Stimulated activated CD8-positive, alpha-beta memory T cell treated with anti-CD3 and anti-CD28 coated beads, Interleukin-4, amount 100 ng/mL, for 48 hours (primary cell): ENCODE data around the gene MCUB.

Experiments
- DNase-seq: peaks from one replicate; pipeline ENCODE4 v3.0.0-alpha.2; 2020

Gene MCUB

DNA sequence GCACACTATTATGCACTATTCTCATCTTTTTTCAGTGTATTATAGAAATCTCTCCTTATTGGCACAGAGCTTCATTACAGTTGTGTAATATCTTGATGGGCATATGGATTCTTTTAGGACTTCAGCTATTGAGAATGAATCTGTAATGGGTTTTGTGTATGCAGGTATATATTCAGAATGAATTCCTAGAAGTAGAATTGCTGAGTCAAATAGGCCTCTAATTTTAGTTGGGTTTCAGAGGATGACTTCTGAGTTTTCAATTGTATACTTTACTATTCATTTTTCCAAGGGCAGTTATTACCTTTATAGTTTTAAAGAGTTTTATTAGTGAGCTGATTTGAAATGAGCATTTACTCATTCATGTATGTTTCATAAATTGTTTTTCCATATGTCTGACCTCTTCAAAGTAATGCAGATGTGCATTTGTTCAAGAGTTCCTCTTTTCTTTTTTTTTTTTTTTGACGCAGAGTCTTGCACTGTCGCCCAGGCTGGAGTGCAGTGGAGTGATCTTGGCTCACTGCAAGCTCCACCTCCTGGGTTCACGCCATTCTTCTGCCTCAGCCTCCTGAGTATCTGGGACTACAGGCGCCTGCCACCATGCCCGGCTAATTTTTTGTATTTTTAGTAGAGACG, 123.7 kb downstream of the MCUB start:
- DNase-seq: no peak

DNA sequence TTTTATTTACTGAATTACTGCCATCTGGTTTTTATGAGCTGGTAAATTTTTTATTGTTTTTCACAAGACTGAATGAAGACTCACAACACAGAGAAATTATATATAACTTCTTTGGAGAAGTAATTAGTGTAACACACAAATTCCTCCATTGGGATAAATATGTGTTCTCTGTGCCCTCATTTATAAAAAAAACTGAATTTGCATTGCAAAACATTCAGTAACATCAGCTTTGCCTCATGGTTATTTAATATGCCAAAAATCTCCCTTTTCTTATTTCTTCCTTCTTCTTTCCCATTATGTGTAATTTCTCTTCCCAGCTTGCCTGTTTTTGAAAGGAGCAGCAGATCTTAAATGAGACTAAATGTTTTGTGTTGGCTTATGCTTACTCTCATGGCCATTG, 124.7 kb downstream of the MCUB start:
- no peak for DNase-seq

DNA sequence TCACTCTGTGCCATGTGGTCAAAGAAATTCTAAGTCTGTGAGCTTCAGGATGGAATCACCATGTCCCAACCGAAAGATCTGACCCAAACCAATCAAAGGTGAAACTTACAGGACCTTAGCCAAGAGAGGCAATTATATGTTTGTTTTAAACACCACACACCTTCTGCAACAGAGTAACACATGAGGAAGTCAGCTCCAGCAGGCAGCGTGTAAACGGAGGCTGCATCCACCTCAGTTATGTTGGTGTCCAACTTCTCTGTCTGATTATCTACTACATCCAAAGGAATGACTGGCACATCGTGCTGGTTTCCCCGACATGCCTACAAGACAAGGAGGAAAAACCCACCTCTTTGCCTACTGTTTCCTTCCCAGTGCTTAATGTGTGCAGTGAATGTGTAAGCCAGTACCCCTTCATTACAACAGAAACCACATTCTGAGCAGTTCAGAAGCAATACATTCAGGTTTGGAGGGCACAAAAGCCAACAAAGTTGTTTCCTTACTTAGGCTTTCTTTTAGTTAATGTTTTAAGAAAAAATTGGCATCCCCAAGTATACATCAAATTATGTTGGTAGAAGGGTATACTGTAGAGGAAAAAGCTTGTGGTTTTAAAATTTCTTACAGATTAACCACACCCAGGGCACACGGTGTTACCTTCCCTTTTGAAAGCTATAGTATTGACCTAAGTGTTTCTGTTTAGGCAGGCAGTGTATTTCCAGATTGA, 130.8 kb downstream of the MCUB start:
- no peak for DNase-seq

DNA sequence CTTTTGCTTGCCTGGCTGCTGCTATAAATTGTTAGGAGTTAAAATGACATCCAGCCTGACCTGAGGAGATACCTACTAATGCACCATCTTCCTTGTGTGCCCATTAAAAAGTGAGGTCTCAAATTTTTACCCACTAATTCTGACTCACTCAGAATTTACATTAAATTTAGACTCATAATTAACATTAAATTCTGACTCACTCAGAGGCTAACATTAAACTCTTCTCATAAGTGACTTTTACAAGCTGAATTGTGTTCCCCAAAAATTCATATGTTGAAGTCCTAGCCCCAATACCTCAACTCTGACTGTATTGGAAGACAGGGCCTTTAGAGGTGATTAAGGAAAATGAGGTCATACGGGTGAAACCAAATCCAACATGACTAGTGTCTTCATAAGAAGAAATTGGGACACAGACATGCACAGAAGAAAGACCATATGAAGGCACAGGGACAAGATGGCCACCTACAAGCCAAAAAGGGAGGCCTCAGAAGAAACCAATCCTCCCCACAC, 131.4 kb downstream of the MCUB start:
- DNase-seq: no peak

DNA sequence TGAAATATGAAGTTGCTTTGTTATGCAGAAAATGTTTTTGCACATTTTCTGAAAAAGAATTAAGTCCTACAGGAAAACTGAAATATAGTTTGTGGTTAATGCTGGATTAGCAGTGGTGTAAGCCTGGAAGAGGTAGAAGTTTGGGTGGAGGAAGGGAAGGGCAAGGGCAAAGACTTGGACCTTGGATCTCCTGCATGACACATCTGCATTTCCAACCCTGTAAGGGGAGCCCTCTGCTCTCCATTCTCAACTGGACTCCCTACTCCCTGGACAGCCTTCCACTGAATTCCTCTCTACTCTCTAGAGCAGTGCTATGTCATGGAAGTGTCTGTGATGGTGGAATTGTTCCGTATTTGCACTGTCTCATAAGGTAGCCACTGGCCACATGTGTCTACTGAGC, 138.6 kb downstream of the MCUB start:
- no peak for DNase-seq

DNA sequence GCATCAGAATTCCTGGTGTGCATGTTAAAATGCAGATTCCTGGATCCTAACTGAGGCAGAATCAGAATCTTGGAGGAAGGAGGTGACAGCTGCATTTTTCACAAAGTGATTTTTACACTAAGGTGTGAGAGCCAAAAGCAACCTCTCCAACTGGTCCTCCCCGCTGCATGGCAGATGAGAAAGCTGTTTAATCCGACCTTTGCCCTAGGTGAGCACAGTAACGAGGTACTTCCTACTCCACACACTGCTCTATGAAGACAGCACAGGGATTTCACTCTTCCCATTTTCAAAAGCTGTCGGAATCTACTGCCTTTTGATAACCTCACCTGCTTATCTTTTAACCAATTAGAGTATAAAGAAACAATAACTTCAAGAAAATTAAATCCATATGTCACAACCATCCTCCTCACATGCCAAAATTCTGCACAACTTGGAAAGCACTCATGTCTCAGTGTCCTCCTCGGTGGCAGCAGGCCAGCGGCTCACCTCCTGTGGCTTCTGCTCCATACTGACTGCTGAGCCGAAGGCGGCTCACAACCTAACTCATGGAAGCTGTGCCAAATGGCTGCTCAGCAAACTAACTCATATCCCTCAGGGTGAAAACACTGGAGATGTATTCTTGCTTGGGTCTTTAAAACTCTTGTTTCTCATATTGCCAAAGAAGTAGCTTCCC, 139.6 kb downstream of the MCUB start:
- no peak for DNase-seq

DNA sequence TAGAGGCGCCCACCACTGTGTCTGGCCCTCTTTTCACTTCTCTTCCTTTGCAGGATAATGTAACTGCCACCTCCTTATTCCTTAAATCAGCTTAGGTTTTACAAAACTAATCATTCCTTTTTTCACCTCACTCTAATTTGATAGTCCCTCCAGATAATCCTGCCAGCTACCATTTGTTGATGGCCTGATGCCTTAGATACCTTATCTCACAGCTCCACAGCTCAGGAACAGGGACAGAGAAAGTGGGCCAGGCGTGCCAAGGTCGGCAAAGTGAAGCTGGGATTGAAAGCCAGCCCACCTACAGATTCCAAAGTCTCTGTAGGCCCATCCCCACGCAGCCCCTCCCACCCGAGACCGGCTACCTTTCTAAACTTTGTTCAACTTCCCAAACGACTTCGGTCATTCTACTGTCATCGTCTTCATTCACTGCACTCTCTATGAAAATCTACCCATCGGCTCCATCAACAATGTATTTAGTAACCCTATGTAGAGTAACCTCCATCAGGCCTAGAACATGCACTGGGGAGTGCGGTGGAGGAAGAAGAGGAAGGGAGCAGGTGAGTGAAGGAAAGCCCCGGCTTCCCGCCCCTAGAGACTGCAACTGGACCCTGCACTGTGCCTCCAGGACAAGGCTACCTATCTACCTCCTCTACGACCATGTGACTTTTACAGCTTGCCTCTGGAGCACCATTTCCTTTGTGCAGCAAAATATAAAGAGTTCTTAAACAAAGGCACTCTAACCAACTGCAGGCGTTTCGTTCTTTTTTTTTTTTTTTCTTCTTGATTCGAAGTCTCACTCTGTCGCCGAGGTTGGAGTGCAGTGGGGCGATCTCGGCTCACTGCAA, 141.7 kb downstream of the MCUB start:
- no peak for DNase-seq

DNA sequence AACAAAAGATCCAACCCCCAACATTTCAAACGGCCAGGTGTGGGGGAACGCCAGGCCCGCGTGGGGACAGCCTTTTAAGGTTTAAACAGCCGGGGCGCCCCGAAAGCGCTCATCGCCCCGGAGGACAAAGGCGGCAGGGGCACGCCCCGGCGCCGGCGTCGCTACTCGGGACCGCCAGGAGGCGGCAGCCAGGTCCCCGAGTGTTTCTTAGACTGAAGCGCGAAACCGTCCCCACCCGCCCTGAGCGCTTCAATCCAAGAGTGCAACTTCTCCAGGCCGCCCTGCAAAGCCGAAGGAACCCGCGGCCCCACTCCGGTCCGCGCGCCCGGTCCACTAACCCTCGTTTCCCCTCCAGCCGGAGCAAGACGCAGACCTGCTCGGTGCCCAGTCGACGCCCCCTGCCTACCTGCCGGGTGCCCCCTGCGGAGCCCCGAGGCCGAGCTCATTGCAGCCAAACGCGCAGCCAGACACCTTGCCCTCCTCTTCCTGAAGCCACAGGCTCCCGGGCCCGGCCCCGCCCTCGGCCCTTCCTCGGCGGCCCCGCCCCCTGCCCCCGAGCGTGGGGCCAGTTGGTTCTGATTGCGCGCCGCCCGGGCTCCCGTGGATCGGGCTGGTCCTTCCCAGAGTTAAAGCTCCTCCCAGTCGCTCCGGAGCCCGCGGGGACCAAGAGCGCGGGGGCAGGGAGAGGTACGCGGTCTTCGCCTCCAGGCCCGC, 143.1 kb downstream of the MCUB start, which contains the start of gene CASP6:
Gene CASP6, minus strand, starts transcription at position 496 of the 714 bp plus-strand sequence. Its CDS starts 50 bp downstream, at position 446.
- DNase-seq: peak; percentile 76

DNA sequence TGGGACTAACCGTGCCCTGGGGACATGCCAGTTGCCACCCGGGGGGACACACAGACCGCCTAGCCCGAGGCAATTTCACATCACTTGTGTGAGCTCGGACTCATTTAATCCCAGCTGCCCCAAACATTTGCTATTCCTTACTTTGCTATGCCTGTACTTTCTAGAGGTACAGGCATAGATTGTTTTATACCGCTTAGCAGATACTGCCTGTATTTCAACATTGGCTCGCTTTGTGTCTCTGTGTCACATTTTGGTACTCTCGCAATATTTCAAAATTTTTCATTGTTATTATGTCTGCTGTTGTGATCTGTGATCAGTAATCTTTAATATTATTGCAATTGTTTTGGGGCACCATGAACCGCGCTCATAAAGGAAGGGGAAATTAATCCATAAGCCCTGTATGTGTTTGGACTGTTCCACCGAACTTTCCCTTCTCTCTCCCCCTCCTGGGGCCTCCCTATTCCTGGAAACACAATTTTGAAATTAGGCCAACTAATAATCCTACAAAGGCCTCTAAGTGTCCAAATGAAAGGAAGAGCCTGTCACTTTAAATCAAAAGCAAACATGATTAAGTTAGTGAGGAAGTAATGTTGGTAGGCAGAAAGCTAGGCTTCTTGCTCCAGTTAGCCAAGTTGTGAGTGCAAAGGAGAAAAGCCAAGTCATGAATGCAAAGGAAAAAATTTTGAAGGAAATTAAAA, 143.8 kb downstream of the MCUB start:
- DNase-seq: no peak

DNA sequence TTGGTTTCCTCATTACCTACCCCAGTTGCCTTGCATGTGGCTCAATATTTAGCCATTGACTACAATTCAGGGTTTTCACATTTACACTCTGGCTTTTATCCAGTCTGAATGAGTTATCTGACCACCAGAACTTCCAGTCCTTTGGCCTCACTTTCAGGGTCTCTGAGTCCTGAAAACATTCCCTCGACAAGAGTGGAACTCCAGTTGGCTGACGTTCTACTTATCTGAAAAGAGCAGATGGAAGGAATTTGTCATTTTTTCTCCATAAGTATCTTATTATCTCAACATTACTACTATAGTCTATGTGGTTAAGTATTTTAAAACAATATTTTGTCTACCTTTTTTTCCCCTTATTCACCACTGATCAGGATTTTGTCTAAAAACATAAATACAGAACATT, 148.4 kb downstream of the MCUB start:
- no peak for DNase-seq

DNA sequence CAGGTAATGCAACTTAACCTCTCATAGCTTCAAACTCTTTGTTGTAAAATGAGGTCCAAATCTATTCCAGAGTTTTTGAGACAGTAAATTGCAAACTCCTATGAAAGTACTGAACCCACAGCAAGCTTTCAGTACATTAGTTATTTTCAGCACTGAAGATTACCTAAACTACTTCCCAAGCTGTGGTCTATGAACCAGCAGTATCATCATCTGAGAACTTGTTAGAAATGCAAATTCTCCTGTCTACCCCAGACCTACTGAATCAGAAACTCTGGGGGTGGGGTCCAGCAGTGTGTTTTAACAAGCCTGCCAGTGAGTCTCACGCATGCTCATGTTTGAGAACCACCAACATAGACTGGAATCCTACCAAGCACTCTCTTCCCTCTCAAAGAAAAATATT, 148.9 kb downstream of the MCUB start:
- no peak for DNase-seq

DNA sequence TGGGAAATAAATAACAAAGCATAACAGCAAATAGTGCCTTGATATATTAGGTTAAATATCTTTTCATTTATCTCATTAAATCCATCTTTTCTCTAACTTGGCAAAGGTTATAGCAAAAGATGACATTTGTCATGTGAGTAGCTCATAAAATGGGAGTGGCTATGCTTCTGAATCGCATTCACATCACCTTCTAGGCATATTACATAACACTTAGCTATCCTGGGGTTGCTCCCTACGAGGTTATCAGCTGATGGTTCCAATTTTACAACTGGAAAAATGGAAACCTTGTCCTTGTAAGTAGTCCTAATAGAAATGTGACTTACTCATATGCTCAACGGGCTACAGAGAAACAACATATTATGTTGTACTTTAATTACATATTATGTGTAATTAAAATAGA, 153.5 kb downstream of the MCUB start:
- DNase-seq: no peak

DNA sequence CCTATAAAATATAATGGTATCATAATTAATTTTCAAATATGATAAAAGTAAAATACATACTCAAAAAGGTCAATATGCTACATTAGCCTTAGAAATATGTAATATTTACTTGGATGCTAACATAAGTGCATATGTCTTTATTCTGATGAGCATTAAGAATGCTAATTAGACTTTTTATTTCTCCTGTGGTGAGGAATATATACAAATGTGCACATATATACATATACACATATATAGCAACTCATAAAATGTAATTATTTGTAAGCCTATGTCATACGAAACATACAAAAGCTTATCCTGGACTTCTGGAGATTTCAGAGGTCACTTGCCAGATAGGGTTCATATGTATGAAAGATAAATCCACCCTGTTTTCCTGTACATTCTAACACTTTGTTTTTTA, 158.7 kb downstream of the MCUB start:
- DNase-seq: no peak

DNA sequence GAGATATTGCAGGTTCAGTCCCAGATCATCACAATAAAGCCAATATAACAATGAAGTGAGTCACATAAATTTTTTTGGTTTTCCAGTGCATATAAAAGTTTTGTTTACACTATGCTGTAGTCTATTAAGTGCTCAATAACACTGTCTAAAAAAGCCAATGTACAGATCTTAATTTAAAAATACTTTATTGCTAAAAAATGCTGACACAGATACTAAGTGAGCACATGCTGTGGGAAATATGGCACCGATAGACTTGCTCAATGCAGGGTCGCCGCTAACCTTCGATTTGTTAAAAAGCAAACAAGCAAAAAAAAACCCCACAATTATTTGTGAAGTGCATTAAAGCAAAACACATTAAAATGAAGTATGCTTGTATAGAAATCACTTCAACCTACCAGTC, 159.6 kb downstream of the MCUB start:
- no peak for DNase-seq

DNA sequence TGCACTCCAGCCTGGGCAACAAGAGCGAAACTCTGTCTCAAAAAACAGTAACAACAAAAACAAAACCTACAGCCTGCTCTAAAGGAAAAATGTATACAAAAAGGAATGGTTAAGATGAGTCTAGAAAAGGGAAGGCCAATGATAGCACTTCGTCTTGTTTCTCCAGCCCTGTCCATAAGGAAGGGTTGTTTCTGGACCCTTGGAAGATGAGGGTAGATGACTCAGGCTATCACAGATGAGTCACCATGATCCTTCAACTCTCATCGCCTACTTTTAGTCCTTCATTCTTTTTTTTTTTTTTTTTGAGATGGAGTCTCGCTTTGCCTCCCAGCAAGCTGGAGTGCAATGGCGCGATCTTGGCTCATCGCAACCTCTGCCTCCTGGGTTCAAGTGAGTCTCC, 161.0 kb downstream of the MCUB start:
- DNase-seq: no peak

DNA sequence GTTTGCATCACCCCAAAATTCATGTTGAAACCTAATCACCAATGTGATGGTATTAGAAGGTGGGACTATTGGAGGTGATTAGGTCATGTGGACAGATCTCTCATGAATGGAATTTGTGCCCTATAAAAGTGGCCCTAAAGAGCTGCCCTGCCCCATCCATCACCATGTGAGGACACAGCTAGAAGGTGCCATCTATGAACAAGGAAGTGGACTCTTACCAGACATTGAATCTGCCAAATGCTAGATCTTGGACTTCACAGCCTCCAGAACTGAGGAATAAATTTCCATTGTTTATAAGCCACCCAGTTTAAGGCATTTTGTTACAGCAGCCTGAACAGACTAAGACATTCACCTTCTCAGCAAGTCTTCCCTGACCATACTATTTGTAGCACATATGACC, 162.3 kb downstream of the MCUB start:
- no peak for DNase-seq

DNA sequence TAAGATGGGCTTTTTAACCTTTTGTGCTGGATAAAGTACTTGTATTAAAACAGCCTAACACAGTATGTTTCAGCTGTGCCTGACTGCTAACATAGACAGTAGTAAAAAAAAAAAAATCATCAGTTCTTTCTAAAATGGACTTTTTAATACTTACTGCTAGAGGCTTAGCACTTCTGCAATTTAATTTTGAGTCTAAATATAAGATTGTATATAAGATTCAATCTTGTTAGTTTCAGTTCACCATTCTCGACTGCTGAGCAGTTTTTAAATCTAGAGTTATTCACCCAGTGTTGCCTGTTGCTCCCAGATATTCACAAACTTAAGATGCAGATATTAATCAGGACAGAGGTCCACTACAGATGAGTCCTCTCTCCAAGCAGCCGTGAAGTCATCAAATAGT, 163.1 kb downstream of the MCUB start:
- no peak for DNase-seq

DNA sequence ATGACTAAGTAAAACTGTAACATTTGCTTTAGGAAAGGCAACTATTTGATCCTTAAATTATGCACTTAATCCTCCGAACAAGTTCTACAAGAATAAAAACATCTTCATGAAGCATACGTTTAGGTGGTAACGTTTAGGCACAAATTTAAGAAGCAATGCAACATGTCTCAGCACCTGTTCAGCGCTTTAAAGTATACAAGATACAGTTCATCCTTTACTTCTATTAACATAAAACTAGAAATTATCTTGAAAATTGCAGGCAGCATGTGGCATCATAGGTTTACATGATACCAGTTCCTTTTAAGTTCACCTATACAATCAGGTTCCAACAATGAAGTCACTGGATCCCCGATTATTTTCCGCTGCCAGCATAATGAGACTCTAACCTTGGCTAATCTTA, 168.3 kb downstream of the MCUB start:
- DNase-seq: no peak

DNA sequence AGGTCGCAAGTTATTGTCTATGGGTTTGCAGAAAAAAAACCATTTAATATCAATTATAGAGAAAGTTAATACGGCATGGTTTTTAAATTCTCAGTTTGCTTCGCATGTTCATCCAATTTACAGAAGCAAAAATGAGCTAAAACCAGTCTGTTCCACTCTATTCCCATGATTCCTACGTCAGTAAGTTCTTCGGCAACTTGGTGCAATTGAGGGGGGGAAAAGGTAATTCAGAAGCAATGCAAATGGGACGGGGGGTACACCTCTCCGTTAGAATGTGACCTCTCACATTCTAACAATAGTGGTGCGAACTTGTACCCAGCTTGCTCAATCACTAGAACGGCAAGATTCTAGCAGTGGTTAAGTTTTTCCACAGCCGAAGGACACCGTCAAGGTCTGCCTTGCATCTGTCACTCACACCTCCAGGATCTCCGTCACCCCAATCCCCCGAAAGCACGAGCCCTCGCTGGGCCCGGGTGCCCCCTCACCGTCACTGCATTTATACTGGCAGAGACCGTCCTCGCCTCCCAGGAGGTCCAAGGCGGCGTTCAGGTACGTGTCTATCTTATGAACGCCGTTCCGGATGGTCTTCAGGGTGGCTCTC, 169.2 kb downstream of the MCUB start:
- no peak for DNase-seq

DNA sequence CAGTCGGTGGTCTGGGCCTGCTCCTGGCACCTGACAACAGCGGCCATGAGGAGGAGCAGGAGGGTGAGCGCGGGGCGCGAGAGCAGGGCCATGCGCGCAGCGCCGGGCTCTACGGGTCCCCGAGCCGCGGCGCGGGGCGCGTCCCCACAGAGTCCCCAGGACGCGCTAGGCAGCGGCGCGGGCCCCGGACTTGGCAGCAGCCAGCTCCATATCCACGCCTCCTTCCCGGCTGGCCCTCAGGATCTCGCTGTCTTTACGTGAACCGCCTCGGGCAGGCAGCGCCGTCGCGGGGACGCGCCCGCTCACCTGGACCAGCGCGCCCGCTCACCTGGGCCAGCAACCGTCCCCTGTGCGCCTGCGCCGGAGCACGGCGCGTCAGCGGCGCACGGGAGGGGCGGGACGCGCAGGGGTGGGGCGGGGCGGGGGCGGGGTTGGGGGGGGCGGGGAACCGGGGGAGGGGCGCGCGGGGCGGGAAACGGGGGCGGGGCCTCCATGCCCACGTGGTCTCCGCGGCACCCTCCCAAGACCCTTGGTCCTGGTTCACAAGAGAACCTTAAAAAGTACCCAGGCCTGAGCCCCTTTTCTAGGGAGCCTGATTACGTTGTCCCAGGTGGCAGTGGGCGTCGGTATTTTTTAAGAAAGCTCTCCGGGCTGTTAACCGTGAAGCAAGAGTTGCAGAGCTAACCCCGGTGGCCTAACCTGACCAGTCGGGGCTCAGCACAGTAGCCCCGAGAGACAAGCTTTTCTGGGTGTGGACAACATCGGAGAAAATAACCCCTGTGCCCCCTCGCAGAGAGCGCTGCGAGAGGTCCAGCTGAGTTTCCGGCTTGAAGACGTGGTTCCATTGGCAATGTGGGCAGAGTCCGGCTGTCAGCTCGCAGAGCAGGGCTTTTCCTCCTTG, 169.9 kb downstream of the MCUB start, which contains the start of gene PLA2G12A:
Gene PLA2G12A, minus strand, starts transcription at position 353 of the 901 bp plus-strand sequence. Its CDS starts 261 bp downstream, at position 92.
- DNase-seq: peak; percentile 77
